Activated CD4-positive, alpha-beta T cell treated with anti-CD3 and anti-CD28 coated beads for 24 hours (primary cell): ENCODE results near the gene ATIC.
A peak's percentile ranks its signal among the peaks of the same experiment; 100 is the strongest.
"Not testable (repeated sequence)": the region's sequence is repeated elsewhere in the genome, so short reads cannot be mapped to it uniquely, and the experiment has no call there.

Experiments
- DNase-seq, 2 donors: peaks; one replicate each; pipeline ENCODE4 v3.0.0-alpha.2; 2020; ENCODE audit warnings: low read depth in 2 of 2

The ATIC gene

GRCh38 chr2:215311625-215312396, at the start of gene ATIC:
TSS of gene ATIC (plus strand) at chr2:215312059. CDS start at chr2:215312143, 84 bp downstream.
- peak; percentile 84 for DNase-seq

GRCh38 chr2:215262303-215262702, 49.6 kb upstream of the ATIC start:
- no peak for DNase-seq

- DNase-seq: no peak
Measured at GRCh38 chr2:215262741-215263362, 49.0 kb upstream of the ATIC start.

- no peak for DNase-seq
Measured at GRCh38 chr2:215264374-215264773, 47.5 kb upstream of the ATIC start.

GRCh38 chr2:215269397-215270117, 42.3 kb upstream of the ATIC start:
- peak; percentile 33 to 49 for DNase-seq

GRCh38 chr2:215270118-215270451, 41.8 kb upstream of the ATIC start:
- no peak for DNase-seq

GRCh38 chr2:215271446-215271845, 40.4 kb upstream of the ATIC start:
- no peak for DNase-seq

- no peak for DNase-seq
Measured at GRCh38 chr2:215272918-215273317, 38.9 kb upstream of the ATIC start.

GRCh38 chr2:215274829-215275228, 37.0 kb upstream of the ATIC start:
- no peak for DNase-seq

GRCh38 chr2:215275824-215276223, 36.0 kb upstream of the ATIC start:
- no peak for DNase-seq

GRCh38 chr2:215277944-215278343, 33.9 kb upstream of the ATIC start:
- DNase-seq: no peak

GRCh38 chr2:215280326-215280725, 31.5 kb upstream of the ATIC start:
- no peak for DNase-seq

GRCh38 chr2:215283221-215283620, 28.6 kb upstream of the ATIC start:
- DNase-seq: no peak

- DNase-seq: no peak
Measured at GRCh38 chr2:215286309-215286708, 25.6 kb upstream of the ATIC start.

GRCh38 chr2:215288112-215288815, 23.6 kb upstream of the ATIC start:
- no peak for DNase-seq

GRCh38 chr2:215290980-215291599, 20.8 kb upstream of the ATIC start:
- no peak for DNase-seq

GRCh38 chr2:215293879-215294278, 18.0 kb upstream of the ATIC start:
- no peak for DNase-seq

GRCh38 chr2:215299337-215299859, 12.5 kb upstream of the ATIC start:
- no peak for DNase-seq

GRCh38 chr2:215301994-215302393, 9.9 kb upstream of the ATIC start:
- DNase-seq: no peak

GRCh38 chr2:215311259-215311624, 617 bp upstream of the ATIC start:
- not testable (repeated sequence) for DNase-seq

GRCh38 chr2:215313255-215313613, 1.4 kb downstream of the ATIC start:
- no peak for DNase-seq

- no peak for DNase-seq
Measured at GRCh38 chr2:215314896-215315295, 3.0 kb downstream of the ATIC start.
